GM12891 (cell line): Measurements from ENCODE around the gene FBXL20.
"Not testable (repeated sequence)": the region's sequence is repeated elsewhere in the genome, so short reads cannot be mapped to it uniquely, and the experiment has no call there.

Experiments
- DNase-seq: peaks from one replicate; pipeline ENCODE4 v3.0.0; 2011; ENCODE audit warnings: low spot score; ENCODE audit not compliant: insufficient read length
- FAIRE-seq: peaks from 2 replicates; lab custom pipeline; 2011; peaks lifted over from hg19 to GRCh38; lab: Jason Lieb, UNC
- PAX5 ChIP-seq: IDR thresholded peaks from 2 replicates; pipeline ENCODE4 v1.6.1; 2011; ENCODE audit warnings: low read length, moderate library complexity, mild to moderate bottlenecking; ENCODE audit not compliant: insufficient read depth, severe bottlenecking
- POLR2A ChIP-seq: IDR thresholded peaks from 2 replicates; pipeline ENCODE4 v1.6.1; 2011; ENCODE audit warnings: low read depth, low read length, control low read depth
- POLR2AphosphoS5 ChIP-seq: IDR thresholded peaks from 2 replicates; pipeline ENCODE4 v1.6.1; 2011; ENCODE audit warnings: low read depth, low read length, control low read depth
- POU2F2 ChIP-seq: IDR thresholded peaks from 2 replicates; pipeline ENCODE4 v1.6.1; 2011; ENCODE audit warnings: low read depth, mild to moderate bottlenecking, control low read depth, low read length, moderate library complexity
- SPI1 ChIP-seq: IDR thresholded peaks from 2 replicates; pipeline ENCODE4 v1.6.1; 2011; ENCODE audit warnings: low read depth, low read length, control low read depth
- TAF1 ChIP-seq: IDR thresholded peaks from 2 replicates; pipeline ENCODE4 v1.6.1; 2011; ENCODE audit warnings: low read depth, low read length, control low read depth

The FBXL20 gene

DNA sequence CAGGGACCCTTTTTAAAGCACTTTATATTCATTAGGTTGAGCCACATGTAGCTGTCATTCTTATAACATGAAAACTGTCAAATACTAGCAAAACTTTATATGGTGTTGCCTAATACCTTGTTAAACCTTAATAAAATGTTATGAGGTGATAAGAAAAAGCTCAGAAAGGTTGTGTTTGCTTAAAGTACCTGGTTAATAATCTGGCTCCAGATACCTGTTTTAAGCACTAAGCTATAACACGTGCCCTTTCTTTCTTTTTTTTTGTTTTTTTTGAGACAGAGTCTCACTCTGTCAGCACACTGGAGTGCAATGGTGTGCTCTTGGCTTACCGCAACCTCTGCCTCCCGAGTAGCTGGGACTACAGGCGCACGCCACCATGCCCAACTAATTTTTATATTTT, 116.7 kb downstream of the FBXL20 start:
- DNase-seq: no peak
- TF ChIP-seq TAF1 (no peak), PAX5 (no peak), SPI1 (no peak), POU2F2 (no peak), POLR2A (no peak), POLR2AphosphoS5 (no peak)
- FAIRE-seq: no peak

DNA sequence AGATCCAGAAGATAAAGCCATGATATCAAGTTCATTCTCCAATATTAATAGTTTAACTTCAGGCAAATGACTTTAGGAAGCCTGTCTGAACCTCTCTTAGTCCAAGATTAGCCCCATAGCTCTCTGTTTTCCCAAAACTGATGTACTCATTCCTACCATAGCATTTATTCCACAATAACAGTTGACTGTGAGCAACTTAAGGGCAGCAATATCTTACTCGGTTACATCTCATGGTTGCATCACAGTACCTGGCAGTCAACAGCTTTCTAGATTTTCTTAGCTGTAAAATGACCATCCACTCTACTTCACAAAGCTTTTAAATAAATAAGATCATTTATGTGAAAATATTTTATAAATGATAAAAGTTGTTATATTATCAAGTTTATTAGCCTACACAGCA, 117.5 kb downstream of the FBXL20 start:
- no peak for TF ChIP-seq PAX5
- TF ChIP-seq POU2F2: no peak
- TF ChIP-seq POLR2A: no peak
- no peak for TF ChIP-seq SPI1
- TF ChIP-seq POLR2AphosphoS5: no peak
- TF ChIP-seq TAF1: no peak
- FAIRE-seq (no peak), DNase-seq (no peak)

DNA sequence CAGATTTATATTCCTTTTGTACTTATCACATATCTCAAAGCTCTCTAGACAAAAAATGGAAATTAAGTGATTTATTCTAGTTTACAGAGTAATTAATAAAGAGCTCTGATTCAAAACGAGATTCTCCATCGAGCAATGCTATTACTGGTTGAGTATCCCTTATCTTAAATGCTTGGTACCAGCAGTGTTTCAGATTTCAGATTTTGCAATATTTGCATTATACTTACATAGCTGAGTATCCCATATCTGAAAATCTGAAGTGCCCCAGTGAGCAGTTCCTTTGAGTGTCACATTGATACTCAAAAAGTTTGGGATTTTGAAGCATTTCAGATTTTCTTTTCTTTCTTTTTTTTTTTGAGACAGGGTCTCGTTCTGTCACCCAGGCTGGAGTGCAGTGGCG, 118.3 kb downstream of the FBXL20 start:
- DNase-seq: no peak
- no peak for TF ChIP-seq POU2F2
- TF ChIP-seq SPI1: no peak
- no peak for TF ChIP-seq TAF1
- no peak for TF ChIP-seq POLR2AphosphoS5
- TF ChIP-seq PAX5: no peak
- no peak for TF ChIP-seq POLR2A
- no peak for FAIRE-seq

DNA sequence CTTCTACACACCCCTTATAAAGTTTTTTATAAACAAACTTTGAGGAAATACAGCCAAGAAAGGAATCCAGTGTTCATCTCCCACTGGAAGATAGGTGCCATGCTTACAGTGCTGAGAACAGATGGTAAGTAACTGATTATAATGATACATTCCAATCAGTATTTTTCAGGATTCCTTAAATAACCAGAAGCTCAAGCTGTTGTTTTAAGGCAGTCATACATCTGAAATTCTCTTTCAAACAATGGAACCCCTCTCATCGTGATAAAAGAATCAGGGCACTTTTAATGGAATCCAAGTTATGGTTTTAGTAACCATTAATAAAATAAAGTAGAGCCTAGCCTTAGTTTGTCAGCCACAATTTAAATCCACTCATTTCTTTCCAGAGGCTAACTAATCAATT, 119.6 kb downstream of the FBXL20 start:
- TF ChIP-seq PAX5 (no peak), POU2F2 (no peak), POLR2AphosphoS5 (no peak), TAF1 (no peak), POLR2A (no peak), SPI1 (no peak)
- FAIRE-seq (no peak), DNase-seq (no peak)

DNA sequence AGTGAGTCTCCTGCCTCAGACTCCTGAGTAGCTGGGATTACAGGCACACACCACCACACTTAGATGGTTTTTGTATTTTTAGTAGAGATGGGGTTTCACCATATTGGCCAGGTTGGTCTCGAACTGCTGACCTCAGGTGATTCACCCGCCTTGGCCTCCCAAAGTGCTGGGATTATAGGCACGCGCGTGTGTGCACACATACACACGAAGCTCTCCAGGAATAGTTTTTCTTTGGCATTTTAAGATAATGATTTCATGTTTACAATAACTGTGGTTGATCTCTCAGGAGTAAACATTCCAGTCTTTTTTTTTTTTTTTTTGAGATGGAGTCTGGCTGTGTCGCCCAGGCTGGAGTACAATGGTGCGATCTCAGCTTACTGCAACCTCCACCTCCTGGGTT, 123.2 kb downstream of the FBXL20 start:
- DNase-seq, FAIRE-seq: not testable (repeated sequence)

DNA sequence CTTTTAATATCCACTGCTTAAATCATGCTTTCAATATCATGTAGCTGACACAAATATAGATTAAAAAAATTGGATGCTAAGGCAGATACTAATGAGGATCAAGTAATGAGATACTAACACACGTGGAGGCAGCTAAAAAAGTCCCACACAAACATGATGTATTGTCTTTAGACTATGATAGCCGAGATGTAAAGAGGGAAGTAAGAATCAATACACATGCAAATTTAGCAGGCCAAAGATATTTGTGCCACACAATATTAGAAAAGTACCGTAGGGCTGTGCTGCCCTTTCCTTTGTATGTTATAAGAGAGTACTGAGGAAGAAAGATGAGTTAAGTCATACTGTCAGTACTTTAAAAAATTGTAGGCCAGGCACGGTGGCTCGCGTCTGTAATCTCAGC, 124.3 kb downstream of the FBXL20 start:
- FAIRE-seq (no peak), DNase-seq (no peak)
- no peak for TF ChIP-seq PAX5
- TF ChIP-seq POLR2A: no peak
- no peak for TF ChIP-seq POU2F2
- TF ChIP-seq POLR2AphosphoS5: no peak
- TF ChIP-seq TAF1: no peak
- TF ChIP-seq SPI1: no peak

DNA sequence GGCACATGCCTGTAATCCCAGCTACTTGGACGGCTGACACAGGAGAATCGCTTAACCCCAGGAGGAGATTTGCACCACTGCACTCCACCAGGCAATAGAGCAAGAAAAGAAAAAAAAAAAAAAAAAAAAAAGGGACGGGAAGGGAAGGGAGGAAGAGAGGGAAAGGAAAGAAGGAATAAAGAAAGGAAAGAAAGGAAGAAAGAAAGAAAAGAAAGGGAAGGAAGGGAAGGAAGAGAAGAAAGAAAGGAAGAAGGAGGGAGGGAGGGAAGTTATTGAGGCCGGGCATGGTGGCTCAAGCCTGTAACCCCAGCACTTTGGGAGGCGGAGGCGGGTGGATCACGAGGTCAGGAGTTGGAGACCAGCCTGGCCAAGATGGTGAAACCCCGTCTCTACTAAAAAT, 125.3 kb downstream of the FBXL20 start:
- FAIRE-seq (no peak), DNase-seq (no peak)
- TF ChIP-seq POLR2A: no peak

DNA sequence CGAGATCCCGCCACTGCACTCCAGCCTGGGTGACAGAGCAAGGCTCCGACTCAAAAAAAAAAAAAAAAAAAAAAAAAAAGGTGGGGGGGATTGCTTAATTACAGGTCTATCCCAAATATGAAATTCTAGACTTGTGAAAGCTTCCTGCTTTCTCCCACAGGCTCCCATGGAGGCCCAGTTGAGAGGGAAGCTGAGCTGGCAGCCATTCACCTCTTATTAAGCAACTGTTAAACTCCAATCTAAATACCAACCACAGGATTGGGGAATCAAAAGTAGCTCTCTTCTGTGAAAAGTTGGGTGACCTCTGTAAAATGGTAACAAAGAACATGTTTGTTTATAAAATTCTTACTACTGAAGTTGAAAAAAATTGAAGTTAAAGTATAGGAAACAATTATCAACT, 129.9 kb downstream of the FBXL20 start:
- FAIRE-seq: no peak
- DNase-seq: no peak
- TF ChIP-seq TAF1: no peak
- TF ChIP-seq SPI1: no peak
- no peak for TF ChIP-seq POLR2A
- TF ChIP-seq PAX5: no peak

DNA sequence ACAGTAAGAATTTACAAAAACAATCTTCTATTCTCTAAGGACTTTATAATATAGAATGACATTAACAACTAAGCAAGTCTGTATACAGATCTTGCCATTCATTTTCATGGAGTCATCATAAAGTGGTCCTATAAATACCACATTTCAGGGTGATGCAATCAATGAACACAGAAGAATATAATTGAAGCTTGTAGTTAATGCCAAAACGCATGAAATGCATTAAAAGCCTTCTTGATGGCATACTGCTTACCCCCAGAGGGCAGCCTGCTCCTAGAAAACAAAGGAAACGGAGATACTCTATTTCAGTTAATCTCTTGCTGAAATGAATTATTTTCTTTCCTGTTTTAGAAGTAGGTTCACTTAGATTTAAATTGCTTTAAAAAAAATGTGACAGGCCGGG, 130.5 kb downstream of the FBXL20 start:
- DNase-seq: peak; percentile 20
- TF ChIP-seq POU2F2 (no peak), TAF1 (no peak), SPI1 (no peak), POLR2AphosphoS5 (no peak), POLR2A (no peak), PAX5 (no peak)
- peak; percentile 5 for FAIRE-seq

DNA sequence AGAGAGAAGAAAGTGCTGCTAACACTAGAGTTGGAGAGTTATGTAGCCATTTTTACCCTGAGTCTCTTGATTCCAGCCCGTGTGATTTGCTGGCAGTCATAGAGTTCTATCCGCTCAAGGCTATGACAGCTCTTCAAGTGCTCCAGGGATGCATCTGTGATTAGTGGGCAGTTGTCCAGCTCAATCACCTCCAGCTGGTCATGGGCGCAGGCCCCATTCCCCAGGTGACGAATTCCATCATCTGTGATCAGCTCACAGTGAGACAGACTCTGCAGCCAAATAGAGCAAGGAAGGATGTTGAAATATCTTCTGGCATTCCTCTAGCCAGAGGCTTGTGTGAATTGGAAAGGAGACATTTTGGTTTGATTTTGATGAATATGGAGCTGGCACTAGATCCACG, 137.3 kb downstream of the FBXL20 start:
- TF ChIP-seq SPI1 (no peak), TAF1 (no peak), POLR2A (no peak), POLR2AphosphoS5 (no peak), PAX5 (no peak), POU2F2 (no peak)
- DNase-seq: no peak
- FAIRE-seq: no peak

DNA sequence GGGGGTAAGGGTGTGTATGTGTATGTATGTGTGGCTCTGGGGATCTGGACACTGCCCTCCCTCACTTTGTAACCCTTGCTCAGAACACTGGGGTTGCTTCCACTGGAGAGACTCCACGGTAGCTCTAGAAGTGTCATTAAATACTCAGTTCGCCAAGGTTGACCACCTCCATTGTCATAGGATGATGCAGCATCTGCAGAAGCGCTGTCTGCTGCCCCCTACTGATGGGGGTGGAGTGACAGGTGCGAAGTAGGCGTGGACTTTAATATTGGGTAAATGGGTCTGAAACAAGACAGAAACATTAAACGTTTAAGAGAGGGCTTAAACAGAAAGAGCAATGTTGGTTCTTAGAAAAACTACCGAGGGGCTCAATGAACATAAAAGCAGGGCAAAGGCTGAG, 140.1 kb downstream of the FBXL20 start:
- FAIRE-seq (no peak), DNase-seq (no peak)
- no peak for TF ChIP-seq POLR2A
- no peak for TF ChIP-seq SPI1
- TF ChIP-seq TAF1: no peak
- no peak for TF ChIP-seq POLR2AphosphoS5
- TF ChIP-seq PAX5: no peak
- no peak for TF ChIP-seq POU2F2
